ENCODE results near the gene RBM28. TPM values are rescaled to one million over a fixed set of nuclear protein-coding genes. Genes with fewer than 3 reads are reported as not detected.

The RBM28 gene
- polyA plus RNA-seq, 2 of the 4 experiments (the other 2 are of a cell fraction), result 77.3 to 79.5 TPM

- FAIRE-seq (no peak), ATAC-seq (no peak), DNase-seq (ENCODE audit: low read depth in 1 of 2, low spot score in 1 of 2) (no peak)
- no peaks in the 10 kb centered on the region for H3K9me3 ChIP-seq
- H3K4me2 ChIP-seq, result no peak overlapping the region
- H3K4me1 ChIP-seq, result no peaks in the 10 kb centered on the region
- TF ChIP-seq E2F6 (IDR thresholded peaks at IDR 0.05; ENCODE audit: borderline replicate concordance, low read depth) (no peak), HES2 (IDR thresholded peaks at IDR 0.05) (no peak), JUN (IDR thresholded peaks at IDR 0.05) (no peak), ZFP36 (IDR thresholded peaks at IDR 0.05; ENCODE audit: borderline replicate concordance, partially characterized antibody) (no peak), HOXB13 (CRISPR knock-in tag; IDR thresholded peaks at IDR 0.05; ENCODE audit: low read depth) (no peak)
- WGBS (ENCODE audit: missing lambda C conversion rate), result 83% methylated on average over 1 of the region's 1 CpG
- no peak overlapping the region for H3K4me3 ChIP-seq
- ChIA-PET CTCF (interaction anchor here (1.4 kb wide), 1 partner anchor 9 kb away, joined by 3 read pairs; no protein-coding TSS in a partner anchor), POLR2A (no interaction called here)
- H3K27ac ChIP-seq, result no peak overlapping the region
These were observed 39.5 kb downstream of the RBM28 start for GRCh38 chr7:128304212-128304611.

- FAIRE-seq (no peak), ATAC-seq (no peak), DNase-seq (ENCODE audit: low read depth in 1 of 2, low spot score in 1 of 2) (no peak)
- H3K27ac ChIP-seq, result no peak overlapping the region
- no peaks in the 10 kb centered on the region for H3K9me3 ChIP-seq
- ChIA-PET CTCF (interaction anchor here (0.8 to 1.4 kb wide), 2 partner anchors 10 to 19 kb away, joined by 3 to 6 read pairs; no protein-coding TSS in a partner anchor), POLR2A (no interaction called here)
- no peaks in the 10 kb centered on the region for H3K4me1 ChIP-seq
- H3K4me2 ChIP-seq, result no peak overlapping the region
- H3K4me3 ChIP-seq, result no peak overlapping the region
- TF ChIP-seq TFCP2L1 (CRISPR knock-in tag; IDR thresholded peaks at IDR 0.05) (no peak), KDM5A (IDR thresholded peaks at IDR 0.05) (no peak), HOXB5 (CRISPR knock-in tag; IDR thresholded peaks at IDR 0.05) (no peak), HDAC2 (IDR thresholded peaks at IDR 0.05) (no peak), REST (IDR thresholded peaks at IDR 0.05) (no peak)
- WGBS (ENCODE audit: missing lambda C conversion rate), result 80% methylated on average over 5 of the region's 5 CpGs
These were observed 40.1 kb downstream of the RBM28 start for GRCh38 chr7:128303643-128304042.

GRCh38 chr7:128303133-128303532, 40.6 kb downstream of the RBM28 start:
- TF ChIP-seq POLR2A (IDR thresholded peaks at IDR 0.05; ENCODE audit: low read length) (no peak), CHD4 (IDR thresholded peaks at IDR 0.05; ENCODE audit: borderline replicate concordance) (no peak), RAD21 (conservative IDR thresholded peaks at IDR 0.05 in 1 of 2, IDR thresholded peaks at IDR 0.05 in 1 of 2) (no peak), FOXS1 (CRISPR knock-in tag; IDR thresholded peaks at IDR 0.05) (no peak), BHLHE40 (IDR thresholded peaks at IDR 0.05; ENCODE audit: low read depth, low read length) (no peak), SREBF2 (IDR thresholded peaks at IDR 0.05) (no peak), HEYL (CRISPR knock-in tag; IDR thresholded peaks at IDR 0.05) (no peak), EHF (CRISPR knock-in tag; IDR thresholded peaks at IDR 0.05) (no peak)
- H3K4me1 ChIP-seq, result no peaks in the 10 kb centered on the region
- H3K9me3 ChIP-seq, result no peaks in the 10 kb centered on the region
- ChIA-PET POLR2A (no interaction called here), CTCF (interaction anchor here (0.8 kb wide), 1 partner anchor 19 kb away, joined by 6 read pairs; no protein-coding TSS in a partner anchor)
- no peak overlapping the region for H3K27ac ChIP-seq
- FAIRE-seq, result no peak
- H3K4me3 ChIP-seq, result no peak overlapping the region
- DNase-seq (ENCODE audit: low read depth in 1 of 2, low spot score in 1 of 2), result no peak
- ATAC-seq, result no peak
- WGBS (ENCODE audit: missing lambda C conversion rate), result 97% methylated on average over 2 of the region's 2 CpGs
- H3K4me2 ChIP-seq, result no peak overlapping the region

Data from A549 (cell line).